ENCODE results near the gene RAB11FIP4.

DNA sequence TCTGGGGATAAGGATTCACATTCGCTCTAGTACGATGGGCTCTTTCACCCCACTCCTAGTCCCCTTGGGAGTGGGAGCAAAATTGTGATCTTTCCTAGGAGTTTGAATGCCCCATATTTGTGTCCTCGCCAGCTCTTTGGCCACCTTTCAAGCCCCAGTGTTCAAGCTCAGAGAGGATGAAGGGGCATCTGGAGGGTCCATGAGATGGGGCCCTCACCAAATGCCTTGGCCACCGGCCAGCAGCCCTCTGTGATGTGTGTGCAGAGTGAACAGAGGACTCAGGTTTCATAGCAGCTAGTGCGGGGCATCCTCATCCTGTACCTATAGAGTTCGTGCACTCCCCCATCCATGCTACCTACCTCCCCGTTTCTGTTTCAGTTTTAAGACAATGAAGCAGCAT, 140.6 kb downstream of the RAB11FIP4 start:
- TF ChIP-seq, protein P1, sequence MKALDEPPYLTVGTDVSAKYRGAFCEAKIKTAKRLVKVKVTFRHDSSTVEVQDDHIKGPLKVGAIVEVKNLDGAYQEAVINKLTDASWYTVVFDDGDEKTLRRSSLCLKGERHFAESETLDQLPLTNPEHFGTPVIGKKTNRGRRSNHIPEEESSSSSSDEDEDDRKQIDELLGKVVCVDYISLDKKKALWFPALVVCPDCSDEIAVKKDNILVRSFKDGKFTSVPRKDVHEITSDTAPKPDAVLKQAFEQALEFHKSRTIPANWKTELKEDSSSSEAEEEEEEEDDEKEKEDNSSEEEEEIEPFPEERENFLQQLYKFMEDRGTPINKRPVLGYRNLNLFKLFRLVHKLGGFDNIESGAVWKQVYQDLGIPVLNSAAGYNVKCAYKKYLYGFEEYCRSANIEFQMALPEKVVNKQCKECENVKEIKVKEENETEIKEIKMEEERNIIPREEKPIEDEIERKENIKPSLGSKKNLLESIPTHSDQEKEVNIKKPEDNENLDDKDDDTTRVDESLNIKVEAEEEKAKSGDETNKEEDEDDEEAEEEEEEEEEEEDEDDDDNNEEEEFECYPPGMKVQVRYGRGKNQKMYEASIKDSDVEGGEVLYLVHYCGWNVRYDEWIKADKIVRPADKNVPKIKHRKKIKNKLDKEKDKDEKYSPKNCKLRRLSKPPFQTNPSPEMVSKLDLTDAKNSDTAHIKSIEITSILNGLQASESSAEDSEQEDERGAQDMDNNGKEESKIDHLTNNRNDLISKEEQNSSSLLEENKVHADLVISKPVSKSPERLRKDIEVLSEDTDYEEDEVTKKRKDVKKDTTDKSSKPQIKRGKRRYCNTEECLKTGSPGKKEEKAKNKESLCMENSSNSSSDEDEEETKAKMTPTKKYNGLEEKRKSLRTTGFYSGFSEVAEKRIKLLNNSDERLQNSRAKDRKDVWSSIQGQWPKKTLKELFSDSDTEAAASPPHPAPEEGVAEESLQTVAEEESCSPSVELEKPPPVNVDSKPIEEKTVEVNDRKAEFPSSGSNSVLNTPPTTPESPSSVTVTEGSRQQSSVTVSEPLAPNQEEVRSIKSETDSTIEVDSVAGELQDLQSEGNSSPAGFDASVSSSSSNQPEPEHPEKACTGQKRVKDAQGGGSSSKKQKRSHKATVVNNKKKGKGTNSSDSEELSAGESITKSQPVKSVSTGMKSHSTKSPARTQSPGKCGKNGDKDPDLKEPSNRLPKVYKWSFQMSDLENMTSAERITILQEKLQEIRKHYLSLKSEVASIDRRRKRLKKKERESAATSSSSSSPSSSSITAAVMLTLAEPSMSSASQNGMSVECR (CRISPR knock-in tag; IDR thresholded peaks at IDR 0.05) = no peak
- TF ChIP-seq KAT7 (CRISPR knock-in tag; IDR thresholded peaks at IDR 0.05; ENCODE audit: borderline replicate concordance) (no peak), EP300 (IDR thresholded peaks at IDR 0.05; ENCODE audit: low read length) (no peak), ZNF780A (CRISPR knock-in tag; IDR thresholded peaks at IDR 0.05) (no peak), DNMT1 (IDR thresholded peaks at IDR 0.05) (no peak), POLR2A (conservative IDR thresholded peaks at IDR 0.05) (no peak)

All from K562 (cell line).